ENCODE results near the gene GAGE12G. TPM values are rescaled to one million over a fixed set of nuclear protein-coding genes. Genes with fewer than 3 reads are reported as not detected.
"Not testable (repeated sequence)": the region's sequence is repeated elsewhere in the genome, so short reads cannot be mapped to it uniquely, and the experiment has no call there.

Gene GAGE12G, protein sequence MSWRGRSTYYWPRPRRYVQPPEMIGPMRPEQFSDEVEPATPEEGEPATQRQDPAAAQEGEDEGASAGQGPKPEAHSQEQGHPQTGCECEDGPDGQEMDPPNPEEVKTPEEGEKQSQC
- not detected in 2 replicates for total RNA-seq
- long read RNA-seq, result 0 reads

DNA sequence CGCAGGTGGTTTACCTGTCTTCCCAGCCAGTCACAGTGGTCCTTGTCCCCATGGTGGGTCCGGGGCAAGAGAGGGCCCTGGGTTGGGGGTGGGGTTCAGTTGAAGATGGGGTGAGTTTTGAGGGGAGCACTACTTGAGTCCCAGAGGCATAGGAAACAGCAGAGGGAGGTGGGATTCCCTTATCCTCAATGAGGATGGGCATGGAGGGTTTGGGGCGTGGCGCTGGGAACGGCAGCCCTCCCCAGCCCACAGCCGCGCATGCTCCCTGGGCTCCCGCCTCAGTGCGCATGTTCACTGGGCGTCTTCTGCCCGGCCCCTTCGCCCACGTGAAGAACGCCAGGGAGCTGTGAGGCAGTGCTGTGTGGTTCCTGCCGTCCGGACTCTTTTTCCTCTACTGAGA, at the start of gene GAGE12G:
TSS of gene GAGE12G (plus strand) at position 301 of the 400 bp plus-strand sequence. CDS start 1,155 bp downstream, outside the sequence.
- not testable (repeated sequence) for H3K36me3 Mint-ChIP-seq (ENCODE audit: low read depth); H3K27me3 Mint-ChIP-seq (ENCODE audit: low read depth); H3K9me3 Mint-ChIP-seq; H3K27ac Mint-ChIP-seq (ENCODE audit: unreplicated experiment); H3K4me1 Mint-ChIP-seq; DNase-seq (ENCODE audit: low read depth, low spot score); H3K4me3 Mint-ChIP-seq

DNA sequence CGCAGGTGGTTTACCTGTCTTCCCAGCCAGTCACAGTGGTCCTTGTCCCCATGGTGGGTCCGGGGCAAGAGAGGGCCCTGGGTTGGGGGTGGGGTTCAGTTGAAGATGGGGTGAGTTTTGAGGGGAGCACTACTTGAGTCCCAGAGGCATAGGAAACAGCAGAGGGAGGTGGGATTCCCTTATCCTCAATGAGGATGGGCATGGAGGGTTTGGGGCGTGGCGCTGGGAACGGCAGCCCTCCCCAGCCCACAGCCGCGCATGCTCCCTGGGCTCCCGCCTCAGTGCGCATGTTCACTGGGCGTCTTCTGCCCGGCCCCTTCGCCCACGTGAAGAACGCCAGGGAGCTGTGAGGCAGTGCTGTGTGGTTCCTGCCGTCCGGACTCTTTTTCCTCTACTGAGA, 38.3 kb upstream of the GAGE12G start, which contains the start of gene GAGE12C:
TSS of gene GAGE12C (plus strand) at position 301 of the 400 bp plus-strand sequence. CDS start 1,155 bp downstream, outside the sequence.
- H3K27ac Mint-ChIP-seq (ENCODE audit: unreplicated experiment); H3K4me1 Mint-ChIP-seq; DNase-seq (ENCODE audit: low read depth, low spot score); H3K27me3 Mint-ChIP-seq (ENCODE audit: low read depth); H3K9me3 Mint-ChIP-seq; H3K4me3 Mint-ChIP-seq; H3K36me3 Mint-ChIP-seq (ENCODE audit: low read depth): not testable (repeated sequence)

DNA sequence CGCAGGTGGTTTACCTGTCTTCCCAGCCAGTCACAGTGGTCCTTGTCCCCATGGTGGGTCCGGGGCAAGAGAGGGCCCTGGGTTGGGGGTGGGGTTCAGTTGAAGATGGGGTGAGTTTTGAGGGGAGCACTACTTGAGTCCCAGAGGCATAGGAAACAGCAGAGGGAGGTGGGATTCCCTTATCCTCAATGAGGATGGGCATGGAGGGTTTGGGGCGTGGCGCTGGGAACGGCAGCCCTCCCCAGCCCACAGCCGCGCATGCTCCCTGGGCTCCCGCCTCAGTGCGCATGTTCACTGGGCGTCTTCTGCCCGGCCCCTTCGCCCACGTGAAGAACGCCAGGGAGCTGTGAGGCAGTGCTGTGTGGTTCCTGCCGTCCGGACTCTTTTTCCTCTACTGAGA, 28.8 kb upstream of the GAGE12G start, which contains the start of gene GAGE12D:
TSS of gene GAGE12D (plus strand) at position 301 of the 400 bp plus-strand sequence. CDS start 1,155 bp downstream, outside the sequence.
- not testable (repeated sequence) for H3K4me3 Mint-ChIP-seq; DNase-seq (ENCODE audit: low read depth, low spot score); H3K4me1 Mint-ChIP-seq; H3K27me3 Mint-ChIP-seq (ENCODE audit: low read depth); H3K9me3 Mint-ChIP-seq; H3K36me3 Mint-ChIP-seq (ENCODE audit: low read depth); H3K27ac Mint-ChIP-seq (ENCODE audit: unreplicated experiment)

DNA sequence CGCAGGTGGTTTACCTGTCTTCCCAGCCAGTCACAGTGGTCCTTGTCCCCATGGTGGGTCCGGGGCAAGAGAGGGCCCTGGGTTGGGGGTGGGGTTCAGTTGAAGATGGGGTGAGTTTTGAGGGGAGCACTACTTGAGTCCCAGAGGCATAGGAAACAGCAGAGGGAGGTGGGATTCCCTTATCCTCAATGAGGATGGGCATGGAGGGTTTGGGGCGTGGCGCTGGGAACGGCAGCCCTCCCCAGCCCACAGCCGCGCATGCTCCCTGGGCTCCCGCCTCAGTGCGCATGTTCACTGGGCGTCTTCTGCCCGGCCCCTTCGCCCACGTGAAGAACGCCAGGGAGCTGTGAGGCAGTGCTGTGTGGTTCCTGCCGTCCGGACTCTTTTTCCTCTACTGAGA, 19.2 kb upstream of the GAGE12G start, which contains the start of gene GAGE12E:
TSS of gene GAGE12E (plus strand) at position 301 of the 400 bp plus-strand sequence. CDS start 1,155 bp downstream, outside the sequence.
- not testable (repeated sequence) for H3K4me3 Mint-ChIP-seq; H3K36me3 Mint-ChIP-seq (ENCODE audit: low read depth); H3K4me1 Mint-ChIP-seq; H3K27ac Mint-ChIP-seq (ENCODE audit: unreplicated experiment); H3K9me3 Mint-ChIP-seq; DNase-seq (ENCODE audit: low read depth, low spot score); H3K27me3 Mint-ChIP-seq (ENCODE audit: low read depth)

DNA sequence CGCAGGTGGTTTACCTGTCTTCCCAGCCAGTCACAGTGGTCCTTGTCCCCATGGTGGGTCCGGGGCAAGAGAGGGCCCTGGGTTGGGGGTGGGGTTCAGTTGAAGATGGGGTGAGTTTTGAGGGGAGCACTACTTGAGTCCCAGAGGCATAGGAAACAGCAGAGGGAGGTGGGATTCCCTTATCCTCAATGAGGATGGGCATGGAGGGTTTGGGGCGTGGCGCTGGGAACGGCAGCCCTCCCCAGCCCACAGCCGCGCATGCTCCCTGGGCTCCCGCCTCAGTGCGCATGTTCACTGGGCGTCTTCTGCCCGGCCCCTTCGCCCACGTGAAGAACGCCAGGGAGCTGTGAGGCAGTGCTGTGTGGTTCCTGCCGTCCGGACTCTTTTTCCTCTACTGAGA, 9.7 kb upstream of the GAGE12G start, which contains the start of gene GAGE12F:
TSS of gene GAGE12F (plus strand) at position 301 of the 400 bp plus-strand sequence. CDS start 1,155 bp downstream, outside the sequence.
- not testable (repeated sequence) for H3K27me3 Mint-ChIP-seq (ENCODE audit: low read depth); H3K4me1 Mint-ChIP-seq; H3K27ac Mint-ChIP-seq (ENCODE audit: unreplicated experiment); H3K4me3 Mint-ChIP-seq; H3K9me3 Mint-ChIP-seq; DNase-seq (ENCODE audit: low read depth, low spot score); H3K36me3 Mint-ChIP-seq (ENCODE audit: low read depth)

DNA sequence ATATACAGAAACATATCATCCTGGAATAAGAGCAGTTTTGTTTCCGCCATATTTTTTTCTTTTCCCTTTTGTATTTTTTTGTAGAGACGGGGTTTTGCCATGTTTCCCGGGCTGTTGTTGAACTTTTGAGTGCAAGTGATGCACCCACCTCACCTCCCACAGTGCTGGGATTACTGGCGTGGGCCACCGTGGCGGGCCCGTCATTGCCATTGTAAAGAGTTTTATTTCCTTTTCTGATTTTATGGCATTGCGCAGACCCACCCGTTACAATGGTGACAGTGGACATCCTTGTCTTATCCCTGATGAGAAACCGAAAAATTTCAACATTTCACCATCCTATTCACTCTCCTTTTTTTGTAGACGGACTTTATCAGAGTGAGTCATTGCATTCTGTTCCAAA, 1.5 kb upstream of the GAGE12G start:
- not testable (repeated sequence) for DNase-seq (ENCODE audit: low read depth, low spot score); H3K9me3 Mint-ChIP-seq; H3K36me3 Mint-ChIP-seq (ENCODE audit: low read depth); H3K27ac Mint-ChIP-seq (ENCODE audit: unreplicated experiment); H3K4me3 Mint-ChIP-seq; H3K4me1 Mint-ChIP-seq; H3K27me3 Mint-ChIP-seq (ENCODE audit: low read depth)

DNA sequence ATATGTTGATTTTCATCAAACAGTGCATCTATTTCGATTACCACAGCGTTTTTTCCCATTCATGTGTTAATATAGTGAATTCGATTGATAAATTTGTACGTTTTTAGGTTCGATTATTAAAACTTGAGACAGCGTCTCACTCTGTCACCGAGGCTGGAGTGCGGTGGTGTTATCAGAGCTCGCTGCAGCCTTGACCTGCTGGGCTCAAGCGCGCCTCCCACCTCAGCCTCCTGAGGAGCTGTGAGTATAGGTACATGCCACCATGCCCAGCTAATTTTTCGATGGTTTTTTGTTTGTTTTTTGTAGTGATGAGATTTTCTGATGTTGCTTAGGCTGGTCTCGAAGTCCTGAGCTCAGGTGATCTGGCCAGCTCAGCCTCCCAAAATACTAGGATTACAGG, 1.0 kb upstream of the GAGE12G start:
- not testable (repeated sequence) for H3K4me3 Mint-ChIP-seq, H3K9me3 Mint-ChIP-seq

DNA sequence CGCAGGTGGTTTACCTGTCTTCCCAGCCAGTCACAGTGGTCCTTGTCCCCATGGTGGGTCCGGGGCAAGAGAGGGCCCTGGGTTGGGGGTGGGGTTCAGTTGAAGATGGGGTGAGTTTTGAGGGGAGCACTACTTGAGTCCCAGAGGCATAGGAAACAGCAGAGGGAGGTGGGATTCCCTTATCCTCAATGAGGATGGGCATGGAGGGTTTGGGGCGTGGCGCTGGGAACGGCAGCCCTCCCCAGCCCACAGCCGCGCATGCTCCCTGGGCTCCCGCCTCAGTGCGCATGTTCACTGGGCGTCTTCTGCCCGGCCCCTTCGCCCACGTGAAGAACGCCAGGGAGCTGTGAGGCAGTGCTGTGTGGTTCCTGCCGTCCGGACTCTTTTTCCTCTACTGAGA, 9.4 kb downstream of the GAGE12G start, which contains the start of gene GAGE12H:
TSS of gene GAGE12H (plus strand) at position 301 of the 400 bp plus-strand sequence. CDS start 1,155 bp downstream, outside the sequence.
- not testable (repeated sequence) for H3K9me3 Mint-ChIP-seq; DNase-seq (ENCODE audit: low read depth, low spot score); H3K36me3 Mint-ChIP-seq (ENCODE audit: low read depth); H3K4me1 Mint-ChIP-seq; H3K4me3 Mint-ChIP-seq; H3K27ac Mint-ChIP-seq (ENCODE audit: unreplicated experiment); H3K27me3 Mint-ChIP-seq (ENCODE audit: low read depth)

More for the DNA sequence above, 1.0 kb upstream of the GAGE12G start:
- not testable (repeated sequence) for H3K4me1 Mint-ChIP-seq; H3K27me3 Mint-ChIP-seq (ENCODE audit: low read depth); H3K36me3 Mint-ChIP-seq (ENCODE audit: low read depth); DNase-seq (ENCODE audit: low read depth, low spot score); H3K27ac Mint-ChIP-seq (ENCODE audit: unreplicated experiment)

DNA sequence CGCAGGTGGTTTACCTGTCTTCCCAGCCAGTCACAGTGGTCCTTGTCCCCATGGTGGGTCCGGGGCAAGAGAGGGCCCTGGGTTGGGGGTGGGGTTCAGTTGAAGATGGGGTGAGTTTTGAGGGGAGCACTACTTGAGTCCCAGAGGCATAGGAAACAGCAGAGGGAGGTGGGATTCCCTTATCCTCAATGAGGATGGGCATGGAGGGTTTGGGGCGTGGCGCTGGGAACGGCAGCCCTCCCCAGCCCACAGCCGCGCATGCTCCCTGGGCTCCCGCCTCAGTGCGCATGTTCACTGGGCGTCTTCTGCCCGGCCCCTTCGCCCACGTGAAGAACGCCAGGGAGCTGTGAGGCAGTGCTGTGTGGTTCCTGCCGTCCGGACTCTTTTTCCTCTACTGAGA, 19.0 kb downstream of the GAGE12G start, which contains the start of gene GAGE2A:
TSS of gene GAGE2A (plus strand) at position 301 of the 400 bp plus-strand sequence. CDS start 1,155 bp downstream, outside the sequence.
- not testable (repeated sequence) for H3K4me1 Mint-ChIP-seq; H3K9me3 Mint-ChIP-seq; H3K27me3 Mint-ChIP-seq (ENCODE audit: low read depth); DNase-seq (ENCODE audit: low read depth, low spot score); H3K36me3 Mint-ChIP-seq (ENCODE audit: low read depth); H3K27ac Mint-ChIP-seq (ENCODE audit: unreplicated experiment); H3K4me3 Mint-ChIP-seq

DNA sequence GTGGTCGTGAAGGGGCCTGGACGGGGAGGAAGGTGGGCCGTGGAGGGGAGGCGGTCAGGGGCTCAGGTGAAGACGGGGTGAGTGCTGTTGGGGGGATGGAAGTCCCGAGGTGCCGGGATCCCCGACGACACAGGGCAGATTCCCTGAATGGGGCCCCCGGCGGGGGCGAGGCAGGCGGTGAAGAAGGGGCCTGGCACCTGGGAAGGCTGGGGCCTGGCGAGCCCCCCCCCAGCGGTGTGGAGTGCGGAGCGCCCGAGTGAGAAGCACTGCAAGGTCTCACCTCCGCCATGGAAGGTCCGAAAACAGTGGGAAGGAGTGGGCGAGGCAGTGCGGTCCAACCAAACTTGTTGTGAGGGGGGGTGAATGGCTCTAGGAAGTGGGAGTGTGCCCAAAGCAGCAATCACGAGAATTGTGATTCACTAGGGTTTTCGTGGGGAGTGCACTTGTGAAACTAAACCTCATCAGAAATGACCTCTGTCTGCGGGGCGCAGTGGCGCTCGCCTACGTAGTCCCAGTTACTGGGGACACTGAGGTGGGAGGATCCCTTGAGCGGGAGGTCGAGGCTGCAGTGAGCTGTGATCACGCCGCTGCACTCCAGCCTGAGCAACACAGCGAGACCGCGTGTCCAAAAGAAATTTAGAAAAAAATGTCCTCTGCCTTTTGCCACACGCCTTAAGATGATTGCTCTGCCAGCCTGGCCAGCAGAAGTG, 19.7 kb downstream of the GAGE12G start:
- not testable (repeated sequence) for H3K36me3 Mint-ChIP-seq (ENCODE audit: low read depth); H3K27me3 Mint-ChIP-seq (ENCODE audit: low read depth); H3K9me3 Mint-ChIP-seq; H3K4me3 Mint-ChIP-seq; H3K27ac Mint-ChIP-seq (ENCODE audit: unreplicated experiment); H3K4me1 Mint-ChIP-seq
- peak; percentile 1 for DNase-seq (ENCODE audit: low read depth, low spot score)

DNA sequence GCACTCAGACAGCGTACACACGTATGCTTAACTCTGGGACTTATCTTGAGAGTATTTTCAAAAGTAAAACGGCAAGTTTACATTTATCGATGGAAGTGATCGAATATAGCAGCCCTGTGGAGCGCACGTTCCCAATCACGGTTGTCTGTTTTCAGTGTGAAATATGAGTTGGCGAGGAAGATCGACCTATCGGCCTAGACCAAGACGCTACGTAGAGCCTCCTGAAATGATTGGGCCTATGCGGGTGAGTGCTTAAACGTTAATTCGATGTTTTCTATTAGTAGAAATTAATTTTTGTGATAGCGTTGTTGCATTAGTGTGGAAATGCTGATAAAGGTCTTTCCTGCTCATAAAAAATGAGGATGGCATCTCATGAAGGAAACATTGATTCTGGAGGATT, 20.3 kb downstream of the GAGE12G start:
- H3K27ac Mint-ChIP-seq (ENCODE audit: unreplicated experiment); H3K4me3 Mint-ChIP-seq: not testable (repeated sequence)

DNA sequence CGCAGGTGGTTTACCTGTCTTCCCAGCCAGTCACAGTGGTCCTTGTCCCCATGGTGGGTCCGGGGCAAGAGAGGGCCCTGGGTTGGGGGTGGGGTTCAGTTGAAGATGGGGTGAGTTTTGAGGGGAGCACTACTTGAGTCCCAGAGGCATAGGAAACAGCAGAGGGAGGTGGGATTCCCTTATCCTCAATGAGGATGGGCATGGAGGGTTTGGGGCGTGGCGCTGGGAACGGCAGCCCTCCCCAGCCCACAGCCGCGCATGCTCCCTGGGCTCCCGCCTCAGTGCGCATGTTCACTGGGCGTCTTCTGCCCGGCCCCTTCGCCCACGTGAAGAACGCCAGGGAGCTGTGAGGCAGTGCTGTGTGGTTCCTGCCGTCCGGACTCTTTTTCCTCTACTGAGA, 28.5 kb downstream of the GAGE12G start, which contains the start of gene GAGE1:
TSS of gene GAGE1 (plus strand) at position 301 of the 400 bp plus-strand sequence. CDS start 1,155 bp downstream, outside the sequence.
- H3K4me3 Mint-ChIP-seq; H3K36me3 Mint-ChIP-seq (ENCODE audit: low read depth); H3K4me1 Mint-ChIP-seq; H3K27me3 Mint-ChIP-seq (ENCODE audit: low read depth); DNase-seq (ENCODE audit: low read depth, low spot score); H3K27ac Mint-ChIP-seq (ENCODE audit: unreplicated experiment); H3K9me3 Mint-ChIP-seq: not testable (repeated sequence)

More for the DNA sequence above, 20.3 kb downstream of the GAGE12G start:
- not testable (repeated sequence) for H3K36me3 Mint-ChIP-seq (ENCODE audit: low read depth); H3K27me3 Mint-ChIP-seq (ENCODE audit: low read depth); H3K4me1 Mint-ChIP-seq; H3K9me3 Mint-ChIP-seq; DNase-seq (ENCODE audit: low read depth, low spot score)
